ENCODE measurements around the gene OR6K6.

The OR6K6 gene

DNA sequence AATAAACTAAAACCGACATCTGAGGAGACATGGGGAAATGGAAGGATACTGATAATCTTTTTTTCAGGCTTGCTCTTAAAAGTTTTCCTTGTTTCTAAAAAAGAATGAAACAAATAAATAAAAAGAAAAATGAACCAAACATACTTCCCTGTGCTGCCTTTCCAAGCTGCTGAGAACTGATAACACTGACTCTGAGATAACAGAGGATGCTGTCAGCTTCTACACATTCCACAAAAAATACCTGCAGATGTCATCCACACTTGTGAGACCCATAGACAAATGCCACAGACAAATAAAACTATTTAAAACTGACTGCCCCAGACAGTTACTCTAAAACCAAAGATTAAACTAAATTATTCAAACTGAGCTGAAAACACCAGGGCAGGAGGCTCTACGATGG, 22.0 kb upstream of the OR6K6 start:
- H3K4me3 ChIP-seq (ENCODE audit: low read depth, low read length), result no peak overlapping the region
- TF ChIP-seq, protein P1, sequence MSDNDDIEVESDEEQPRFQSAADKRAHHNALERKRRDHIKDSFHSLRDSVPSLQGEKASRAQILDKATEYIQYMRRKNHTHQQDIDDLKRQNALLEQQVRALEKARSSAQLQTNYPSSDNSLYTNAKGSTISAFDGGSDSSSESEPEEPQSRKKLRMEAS (IDR thresholded peaks at IDR 0.05; ENCODE audit: low read depth, low read length), result no peak
- no peak for TF ChIP-seq POLR2A (IDR thresholded peaks at IDR 0.05; ENCODE audit: extremely low read depth, insufficient read length)
- TF ChIP-seq MYC (IDR thresholded peaks at IDR 0.05; ENCODE audit: low read depth, low read length), result no peak
- TF ChIP-seq CTCF (IDR thresholded peaks at IDR 0.05; ENCODE audit: low read depth, low read length), result no peak

DNA sequence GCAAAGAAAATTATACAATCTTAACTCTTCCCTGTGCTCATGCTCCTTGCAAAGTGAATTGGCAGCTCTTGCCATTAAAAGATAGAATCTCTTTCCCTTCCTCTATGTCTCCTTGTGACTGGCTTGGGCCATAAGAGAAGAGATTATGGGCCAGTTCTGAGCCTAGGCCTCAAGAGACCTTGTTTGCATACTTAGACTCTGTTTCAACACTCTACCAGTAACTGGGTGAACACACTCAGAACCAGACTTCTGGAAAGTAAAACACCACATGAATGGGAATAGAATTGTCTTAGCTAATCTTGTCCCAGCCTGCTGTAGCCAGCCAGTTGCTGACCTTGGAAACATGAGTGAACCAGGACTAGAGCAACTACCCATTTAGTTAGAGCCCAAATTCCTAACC, 18.7 kb upstream of the OR6K6 start:
- H3K4me3 ChIP-seq (ENCODE audit: low read depth, low read length), result no peak overlapping the region
- DNase-seq (ENCODE audit: low read depth), result no peak
- TF ChIP-seq, protein P1 (IDR thresholded peaks at IDR 0.05; ENCODE audit: low read depth, low read length), result no peak
- no peak for TF ChIP-seq POLR2A (IDR thresholded peaks at IDR 0.05; ENCODE audit: extremely low read depth, insufficient read length)
- TF ChIP-seq MYC (IDR thresholded peaks at IDR 0.05; ENCODE audit: low read depth, low read length), result no peak
- TF ChIP-seq CTCF (IDR thresholded peaks at IDR 0.05; ENCODE audit: low read depth, low read length), result no peak

More for the DNA sequence above, 22.0 kb upstream of the OR6K6 start:
- DNase-seq (ENCODE audit: low read depth), result no peak

- DNase-seq (ENCODE audit: low read depth), result no peak
- no peak overlapping the region for H3K4me3 ChIP-seq (ENCODE audit: low read depth, low read length)
- TF ChIP-seq POLR2A (IDR thresholded peaks at IDR 0.05; ENCODE audit: extremely low read depth, insufficient read length), result no peak
- TF ChIP-seq, protein P1 (IDR thresholded peaks at IDR 0.05; ENCODE audit: low read depth, low read length), result no peak
- TF ChIP-seq CTCF (IDR thresholded peaks at IDR 0.05; ENCODE audit: low read depth, low read length), result no peak
- TF ChIP-seq MYC (IDR thresholded peaks at IDR 0.05; ENCODE audit: low read depth, low read length), result no peak
Measured at GRCh38 chr1:158752155-158752712, 2.3 kb upstream of the OR6K6 start.

GRCh38 chr1:158771950-158772866, 17.7 kb downstream of the OR6K6 start, which contains the start of gene OR6N1:
Gene OR6N1, minus strand, starts transcription at chr1:158772195. Its CDS starts 5,513 bp downstream, at chr1:158766682.
- no peak for DNase-seq (ENCODE audit: low read depth)
- no peak within 1 kb of the TSS for H3K4me3 ChIP-seq (ENCODE audit: low read depth, low read length)
- TF ChIP-seq MYC (IDR thresholded peaks at IDR 0.05; ENCODE audit: low read depth, low read length) (no peak), POLR2A (IDR thresholded peaks at IDR 0.05; ENCODE audit: extremely low read depth, insufficient read length) (no peak), CTCF (IDR thresholded peaks at IDR 0.05; ENCODE audit: low read depth, low read length) (no peak)
- TF ChIP-seq, protein P1 (IDR thresholded peaks at IDR 0.05; ENCODE audit: low read depth, low read length), result no peak

- no peak within 1 kb of the TSS for H3K4me3 ChIP-seq (ENCODE audit: low read depth, low read length)
- no peak for DNase-seq (ENCODE audit: low read depth)
- TF ChIP-seq POLR2A (IDR thresholded peaks at IDR 0.05; ENCODE audit: extremely low read depth, insufficient read length), result no peak
Measured at GRCh38 chr1:158781104-158781503, 26.6 kb downstream of the OR6K6 start, which contains the start of gene OR6N2. Gene OR6N2, minus strand, starts transcription at chr1:158781204. Its CDS starts 3,569 bp downstream, at chr1:158777635.

DNA sequence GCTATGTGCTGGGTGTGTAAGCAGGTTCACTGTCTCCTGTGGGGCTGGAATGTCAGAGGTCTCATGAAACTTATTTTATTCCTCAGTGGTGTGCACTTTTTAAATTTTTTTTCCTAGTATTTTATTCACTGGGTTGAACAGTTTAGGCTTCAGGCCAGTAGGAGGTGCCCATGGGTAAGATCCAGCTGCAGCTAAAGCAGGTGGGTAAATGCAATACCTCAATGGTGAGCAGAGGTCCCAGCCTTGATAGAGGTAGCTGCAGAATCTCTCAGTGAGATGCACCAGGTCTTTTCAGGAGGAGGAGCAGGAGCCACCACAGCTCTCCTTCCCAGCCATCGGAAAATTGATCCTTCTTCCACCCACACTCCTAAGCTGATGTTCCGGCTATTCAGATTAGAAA, 39.1 kb downstream of the OR6K6 start:
- no peak overlapping the region for H3K4me3 ChIP-seq (ENCODE audit: low read depth, low read length)
- TF ChIP-seq MYC (IDR thresholded peaks at IDR 0.05; ENCODE audit: low read depth, low read length) (no peak), CTCF (IDR thresholded peaks at IDR 0.05; ENCODE audit: low read depth, low read length) (peak; percentile 46), POLR2A (IDR thresholded peaks at IDR 0.05; ENCODE audit: extremely low read depth, insufficient read length) (no peak)
- TF ChIP-seq, protein P1 (IDR thresholded peaks at IDR 0.05; ENCODE audit: low read depth, low read length), result no peak
- DNase-seq (ENCODE audit: low read depth), result peak; percentile 52

Data from NB4 (cell line).